Activated CD4-positive, alpha-beta T cell treated with anti-CD3 and anti-CD28 coated beads for 36 hours (primary cell): Measurements from ENCODE around the gene ZSWIM1. TPM values are rescaled to one million over a fixed set of nuclear protein-coding genes. Genes with fewer than 3 reads are reported as not detected.
A peak's percentile ranks its signal among the peaks of the same experiment; 100 is the strongest.

Experiments
- ATAC-seq: fragments of 200-7000 bp; cut with Tn5 transposase; one replicate; pipeline ENCODE4 v1.10.0; 2021; ENCODE audit warnings: mild to moderate bottlenecking, moderate library complexity
- CTCF ChIA-PET: fragments of 350-600 bp; sonication (Branson Sonifier 250); formaldehyde crosslinking; loops from one replicate; lab custom pipeline; 2021; ENCODE audit warnings: antibody characterized with exemption; lab: Charles Lee
- POLR2A ChIA-PET: fragments of 350-600 bp; sonication (Branson Sonifier 250); formaldehyde crosslinking; loops from one replicate; lab custom pipeline; 2021; ENCODE audit warnings: antibody characterized with exemption, inconsistent platforms; lab: Charles Lee
- DNase-seq: peaks from one replicate; pipeline ENCODE4 v3.0.0-alpha.2; 2020
- H3K27ac Mint-ChIP-seq: one replicate; pipeline ENCODE4 v1.8.0; 2021; ENCODE audit warnings: mixed read lengths
- H3K27me3 Mint-ChIP-seq: one replicate; pipeline ENCODE4 v1.8.0; 2021; ENCODE audit warnings: mixed read lengths
- H3K36me3 Mint-ChIP-seq: one replicate; pipeline ENCODE4 v1.8.0; 2021; ENCODE audit warnings: low read depth, mixed read lengths
- H3K4me1 Mint-ChIP-seq: one replicate; pipeline ENCODE4 v1.8.0; 2021; ENCODE audit warnings: mixed read lengths
- H3K4me3 Mint-ChIP-seq: one replicate; pipeline ENCODE4 v1.8.0; 2021; ENCODE audit warnings: mild to moderate bottlenecking, moderate library complexity, mixed read lengths
- H3K9me3 Mint-ChIP-seq: one replicate; pipeline ENCODE4 v1.8.0; 2021; ENCODE audit warnings: low read depth, mixed read lengths
- intact Hi-C, 2 experiments: fragments of 100-400 bp; cut with DNase I in 1 of 2; cut with micrococcal nuclease in 1 of 2; formaldehyde crosslinking; loops; one replicate each; pipeline versions ENCODE4 v1.14.2 to v1.15.1; 2022 to 2024; cut with DNase I, micrococcal nuclease
- total RNA-seq, 2 experiments: library from RNA; stranded (reverse); gene quantifications; one replicate each; pipeline ENCODE4 v1.2.3, GENCODE V29; 2021

ZSWIM1 gene
- total RNA-seq, 2 experiments from 2014 or later, result 9.4 to 10.7 TPM

- POLR2A ChIA-PET, result interaction anchor here (0.6 to 2.2 kb wide), 3 partner anchors 9 to 77 kb away, joined by 3 to 7 read pairs (median 5); partner anchors contain the start of gene ZSWIM1
- Mint-ChIP-seq H3K4me1 (peaks cover 38% of the 10 kb centered on the region), H3K4me3 (peak overlapping the region; percentile 89), H3K27me3 (no peaks in the 10 kb centered on the region), H3K9me3 (no peaks in the 10 kb centered on the region), H3K36me3 (peaks cover 21% of the 10 kb centered on the region), H3K27ac (peak overlapping the region; percentile 87)
- ATAC-seq, result peak; percentile 34
- DNase-seq, result peak; percentile 73
- intact Hi-C loops, result loop anchor here (2.0 kb wide), 4 partner anchors 44 to 100 kb away; partner anchors contain the start of genes UBE2C (in 2 of the 2), DNTTIP1 (in 1 of the 2), PCIF1 (in 1 of the 2) and WFDC3 (in 1 of the 2)
- CTCF ChIA-PET, result interaction anchor here (0.8 to 1.8 kb wide), 7 partner anchors 9 to 95 kb away, joined by 3 to 10 read pairs (median 4); partner anchors contain the start of genes PCIF1 and ZSWIM1
These were observed 9.3 kb downstream of the ZSWIM1 start for GRCh38 chr20:45890077-45890984.

GRCh38 chr20:45890985-45891983 lies 10.3 kb downstream of the ZSWIM1 start, which contains the start of the genes CTSA and NEURL2:
CTSA (plus strand) TSS chr20:45891335; CDS start chr20:45891569, 234 bp downstream.
NEURL2 (minus strand) TSS chr20:45891208; CDS start chr20:45890991, 217 bp downstream.
- Mint-ChIP-seq H3K4me1 (peaks cover 32% of the 10 kb centered on the region), H3K27me3 (no peaks in the 10 kb centered on the region), H3K9me3 (no peaks in the 10 kb centered on the region), H3K36me3 (peaks cover 23% of the 10 kb centered on the region), H3K27ac (peak within 1 kb of the TSS; percentile 87), H3K4me3 (peak within 1 kb of the TSS; percentile 89)
- ATAC-seq (peak; percentile 80), DNase-seq (peak; percentile 94)
- ChIA-PET CTCF (interaction anchor here (1.1 to 1.8 kb wide), 7 partner anchors 10 to 94 kb away, joined by 3 to 10 read pairs (median 5); partner anchors contain the start of genes PCIF1 and ZSWIM1), POLR2A (interaction anchor here (0.6 to 2.2 kb wide), 3 partner anchors 10 to 78 kb away, joined by 3 to 7 read pairs (median 5); partner anchors contain the start of gene ZSWIM1)
- intact Hi-C loops, result loop anchor here (1.0 to 2.0 kb wide), 9 partner anchors 10 to 100 kb away; partner anchors contain the start of genes ACOT8 (in 2 of the 2), UBE2C (in 2 of the 2), ZSWIM1 (in 2 of the 2) and ZSWIM3 (in 2 of the 2)

GRCh38 chr20:45892049-45892825 lies 11.2 kb downstream of the ZSWIM1 start:
- intact Hi-C loops, result no loop called here
- Mint-ChIP-seq H3K27me3 (no peaks in the 10 kb centered on the region), H3K27ac (peak overlapping the region; percentile 37), H3K36me3 (peaks cover 16% of the 10 kb centered on the region), H3K9me3 (no peaks in the 10 kb centered on the region), H3K4me3 (peak overlapping the region; percentile 89), H3K4me1 (peaks cover 31% of the 10 kb centered on the region)
- CTCF ChIA-PET, result interaction anchor here (1.3 to 1.7 kb wide), 5 partner anchors 11 to 41 kb away, joined by 3 to 5 read pairs (median 4); partner anchors contain the start of gene ZSWIM1
- ATAC-seq (no peak), DNase-seq (no peak)
- POLR2A ChIA-PET, result interaction anchor here (2.2 kb wide), 1 partner anchor 11 kb away, joined by 7 read pairs; the partner anchor contains the start of gene ZSWIM1

GRCh38 chr20:45892828-45893500 lies 11.9 kb downstream of the ZSWIM1 start:
- POLR2A ChIA-PET, result no interaction called here
- Mint-ChIP-seq H3K4me1 (peaks cover 31% of the 10 kb centered on the region), H3K4me3 (peak overlapping the region; percentile 89), H3K27ac (no peak overlapping the region), H3K36me3 (peaks cover 18% of the 10 kb centered on the region), H3K27me3 (no peaks in the 10 kb centered on the region), H3K9me3 (no peaks in the 10 kb centered on the region)
- ATAC-seq (no peak), DNase-seq (peak; percentile 41)
- intact Hi-C loops, result no loop called here
- CTCF ChIA-PET, result interaction anchor here (1.3 to 1.7 kb wide), 4 partner anchors 12 to 41 kb away, joined by 3 to 5 read pairs (median 4); partner anchors contain the start of gene ZSWIM1

GRCh38 chr20:45893831-45894230 lies 12.8 kb downstream of the ZSWIM1 start:
- CTCF ChIA-PET, result no interaction called here
- intact Hi-C loops, result no loop called here
- peaks cover 18% of the 10 kb centered on the region for H3K36me3 Mint-ChIP-seq
- H3K4me1 Mint-ChIP-seq, result peaks cover 31% of the 10 kb centered on the region
- no peak overlapping the region for H3K27ac Mint-ChIP-seq
- no peaks in the 10 kb centered on the region for H3K9me3 Mint-ChIP-seq
- DNase-seq (no peak), ATAC-seq (no peak)
- POLR2A ChIA-PET, result no interaction called here
- no peak overlapping the region for H3K4me3 Mint-ChIP-seq
- H3K27me3 Mint-ChIP-seq, result no peaks in the 10 kb centered on the region

- peaks cover 18% of the 10 kb centered on the region for H3K36me3 Mint-ChIP-seq
- no peak overlapping the region for H3K27ac Mint-ChIP-seq
- intact Hi-C loops, result no loop called here
- H3K27me3 Mint-ChIP-seq, result no peaks in the 10 kb centered on the region
- H3K9me3 Mint-ChIP-seq, result no peaks in the 10 kb centered on the region
- DNase-seq, result no peak
- ChIA-PET POLR2A (no interaction called here), CTCF (no interaction called here)
- no peak for ATAC-seq
- peaks cover 25% of the 10 kb centered on the region for H3K4me1 Mint-ChIP-seq
- no peak overlapping the region for H3K4me3 Mint-ChIP-seq
These were observed 13.8 kb downstream of the ZSWIM1 start for GRCh38 chr20:45894797-45895196.

GRCh38 chr20:45896641-45897161 lies 15.7 kb downstream of the ZSWIM1 start:
- ChIA-PET CTCF (no interaction called here), POLR2A (no interaction called here)
- H3K36me3 Mint-ChIP-seq, result peaks cover 18% of the 10 kb centered on the region
- DNase-seq (no peak), ATAC-seq (no peak)
- H3K4me1 Mint-ChIP-seq, result peaks cover 18% of the 10 kb centered on the region
- H3K4me3 Mint-ChIP-seq, result no peak overlapping the region
- intact Hi-C loops, result no loop called here
- H3K27ac Mint-ChIP-seq, result no peak overlapping the region
- H3K9me3 Mint-ChIP-seq, result no peaks in the 10 kb centered on the region
- H3K27me3 Mint-ChIP-seq, result no peaks in the 10 kb centered on the region

GRCh38 chr20:45897289-45897688 lies 16.3 kb downstream of the ZSWIM1 start:
- peaks cover 14% of the 10 kb centered on the region for H3K4me1 Mint-ChIP-seq
- DNase-seq, result no peak
- intact Hi-C loops, result no loop called here

GRCh38 chr20:45897692-45898091 lies 16.7 kb downstream of the ZSWIM1 start:
- no peak overlapping the region for H3K27ac Mint-ChIP-seq
- CTCF ChIA-PET, result no interaction called here
- POLR2A ChIA-PET, result no interaction called here
- no peaks in the 10 kb centered on the region for H3K27me3 Mint-ChIP-seq
- no peak overlapping the region for H3K4me3 Mint-ChIP-seq
- peaks cover 10% of the 10 kb centered on the region for H3K4me1 Mint-ChIP-seq
- H3K36me3 Mint-ChIP-seq, result peaks cover 14% of the 10 kb centered on the region
- H3K9me3 Mint-ChIP-seq, result no peaks in the 10 kb centered on the region
- intact Hi-C loops, result no loop called here
- DNase-seq (no peak), ATAC-seq (no peak)

More at GRCh38 chr20:45897289-45897688, 16.3 kb downstream of the ZSWIM1 start:
- Mint-ChIP-seq H3K36me3 (peaks cover 18% of the 10 kb centered on the region), H3K9me3 (no peaks in the 10 kb centered on the region), H3K4me3 (no peak overlapping the region), H3K27me3 (no peaks in the 10 kb centered on the region), H3K27ac (no peak overlapping the region)
- no peak for ATAC-seq
- ChIA-PET POLR2A (no interaction called here), CTCF (no interaction called here)
